ENCODE results near the gene LMTK3. TPM values are rescaled to one million over a fixed set of nuclear protein-coding genes. Genes with fewer than 3 reads are reported as not detected.
"Not testable (repeated sequence)": the region's sequence is repeated elsewhere in the genome, so short reads cannot be mapped to it uniquely, and the experiment has no call there.

The LMTK3 gene
- total RNA-seq, 4 donors from 2014 or later = 0.17 to 0.57 (median 0.37) TPM

DNA sequence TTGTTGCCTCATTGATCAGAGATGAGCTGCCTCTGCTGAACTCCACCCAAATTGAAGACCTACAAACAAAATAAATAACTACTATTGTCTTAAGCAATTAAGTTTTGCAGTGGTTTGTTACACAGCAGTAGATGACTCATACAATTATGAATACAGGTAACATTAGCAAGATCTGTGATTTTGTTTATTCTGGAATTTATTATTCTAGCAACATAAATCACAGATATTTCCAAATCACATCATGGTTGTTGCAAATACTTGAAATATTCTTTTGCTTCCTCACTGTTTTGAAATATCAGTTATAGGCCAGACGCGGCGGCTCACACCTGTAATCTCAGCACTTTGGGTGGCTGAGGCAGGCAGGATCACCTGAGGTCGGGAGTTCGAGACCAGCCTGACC, 13.1 kb upstream of the LMTK3 start:
- TF ChIP-seq, protein P1, sequence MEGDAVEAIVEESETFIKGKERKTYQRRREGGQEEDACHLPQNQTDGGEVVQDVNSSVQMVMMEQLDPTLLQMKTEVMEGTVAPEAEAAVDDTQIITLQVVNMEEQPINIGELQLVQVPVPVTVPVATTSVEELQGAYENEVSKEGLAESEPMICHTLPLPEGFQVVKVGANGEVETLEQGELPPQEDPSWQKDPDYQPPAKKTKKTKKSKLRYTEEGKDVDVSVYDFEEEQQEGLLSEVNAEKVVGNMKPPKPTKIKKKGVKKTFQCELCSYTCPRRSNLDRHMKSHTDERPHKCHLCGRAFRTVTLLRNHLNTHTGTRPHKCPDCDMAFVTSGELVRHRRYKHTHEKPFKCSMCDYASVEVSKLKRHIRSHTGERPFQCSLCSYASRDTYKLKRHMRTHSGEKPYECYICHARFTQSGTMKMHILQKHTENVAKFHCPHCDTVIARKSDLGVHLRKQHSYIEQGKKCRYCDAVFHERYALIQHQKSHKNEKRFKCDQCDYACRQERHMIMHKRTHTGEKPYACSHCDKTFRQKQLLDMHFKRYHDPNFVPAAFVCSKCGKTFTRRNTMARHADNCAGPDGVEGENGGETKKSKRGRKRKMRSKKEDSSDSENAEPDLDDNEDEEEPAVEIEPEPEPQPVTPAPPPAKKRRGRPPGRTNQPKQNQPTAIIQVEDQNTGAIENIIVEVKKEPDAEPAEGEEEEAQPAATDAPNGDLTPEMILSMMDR (IDR thresholded peaks at IDR 0.05) = no peak
- TF ChIP-seq POLR2A (IDR thresholded peaks at IDR 0.05; ENCODE audit: low read depth) (no peak), EP300 (IDR thresholded peaks at IDR 0.05) (no peak), POLR2AphosphoS5 (IDR thresholded peaks at IDR 0.05) (no peak)
- no peak for DNase-seq (ENCODE audit: extremely low spot score)
- H3K9me3 ChIP-seq = peaks cover 0 to 48% (median 42%) of the 10 kb centered on the region in 4 donors
- no peak overlapping the region for H3K27ac ChIP-seq (replicated peaks in 1 of 4)
- H3K36me3 ChIP-seq = no peaks in the 10 kb centered on the region
- intact Hi-C loops (cut with DNase I) = no loop called here
- 90% methylated on average over 5 of the region's 5 CpGs for WGBS
- H3K27me3 ChIP-seq = peaks cover 0 to 4% (median 0%) of the 10 kb centered on the region in 4 donors
- no peak overlapping the region for H3K4me3 ChIP-seq
- no peaks in the 10 kb centered on the region for H3K4me1 ChIP-seq

DNA sequence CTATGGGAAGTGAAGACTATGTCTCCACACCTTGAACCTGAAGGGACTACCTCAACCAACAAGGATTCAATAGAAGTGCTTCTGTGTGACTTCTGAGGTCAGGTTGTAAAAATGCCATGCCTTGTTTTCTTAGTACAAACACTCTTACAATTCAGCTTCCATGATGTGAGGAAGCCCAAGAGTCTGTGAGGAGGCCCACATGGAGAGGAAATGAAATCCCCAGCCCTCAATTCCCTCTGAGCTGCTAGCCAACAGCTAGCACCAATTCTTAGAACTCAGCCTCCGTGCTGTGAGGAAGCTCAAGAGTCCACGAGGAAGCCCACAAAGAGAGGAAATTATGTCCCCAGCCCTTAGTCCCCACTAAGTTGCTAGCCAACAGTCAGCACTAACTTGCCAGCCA, 12.6 kb upstream of the LMTK3 start:
- H3K4me3 ChIP-seq = no peak overlapping the region
- no peaks in the 10 kb centered on the region for H3K4me1 ChIP-seq
- H3K36me3 ChIP-seq = no peaks in the 10 kb centered on the region
- H3K27ac ChIP-seq (replicated peaks in 1 of 4) = no peak overlapping the region
- intact Hi-C loops (cut with DNase I) = no loop called here
- peaks cover 0 to 43% (median 39%) of the 10 kb centered on the region in 4 donors for H3K9me3 ChIP-seq
- no peaks in the 10 kb centered on the region for H3K27me3 ChIP-seq
- TF ChIP-seq EP300 (IDR thresholded peaks at IDR 0.05) (no peak), POLR2A (IDR thresholded peaks at IDR 0.05; ENCODE audit: low read depth) (no peak), POLR2AphosphoS5 (IDR thresholded peaks at IDR 0.05) (no peak)
- TF ChIP-seq, protein P1 (IDR thresholded peaks at IDR 0.05) = no peak
- DNase-seq (ENCODE audit: extremely low spot score) = no peak
- 82% methylated on average over 2 of the region's 2 CpGs for WGBS

DNA sequence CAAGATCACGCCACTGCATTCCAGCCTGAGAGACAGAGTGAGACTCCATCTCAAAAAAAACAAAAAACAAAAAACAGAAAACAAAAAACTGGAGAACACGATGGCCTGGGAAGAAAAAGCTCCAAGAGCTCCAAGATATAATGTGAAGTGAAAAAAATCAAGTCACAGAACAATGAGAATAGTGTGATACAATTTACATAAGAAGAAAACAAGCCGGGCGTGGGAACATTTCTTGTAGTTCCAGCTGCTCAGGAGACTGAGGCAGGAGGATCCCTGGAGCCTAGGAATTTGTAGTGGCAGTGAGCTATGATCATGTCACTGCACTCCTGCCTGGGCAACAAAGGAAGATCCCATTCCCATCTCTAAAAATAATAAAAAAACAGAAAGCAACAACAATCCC, 8.5 kb upstream of the LMTK3 start:
- 81% methylated on average over 4 of the region's 4 CpGs for WGBS
- Histone ChIP-seq H3K36me3 (no peaks in the 10 kb centered on the region), H3K4me1 (no peaks in the 10 kb centered on the region), H3K27me3 (no peaks in the 10 kb centered on the region), H3K9me3 (peaks cover 0 to 10% (median 8%) of the 10 kb centered on the region in 4 donors), H3K27ac (replicated peaks in 1 of 4) (no peak overlapping the region), H3K4me3 (no peak overlapping the region)
- DNase-seq (ENCODE audit: extremely low spot score) = no peak
- TF ChIP-seq EP300 (IDR thresholded peaks at IDR 0.05) = no peak
- no peak for TF ChIP-seq POLR2AphosphoS5 (IDR thresholded peaks at IDR 0.05)
- TF ChIP-seq POLR2A (IDR thresholded peaks at IDR 0.05; ENCODE audit: low read depth) = no peak
- TF ChIP-seq, protein P1 (IDR thresholded peaks at IDR 0.05) = no peak
- intact Hi-C loops (cut with DNase I) = no loop called here

DNA sequence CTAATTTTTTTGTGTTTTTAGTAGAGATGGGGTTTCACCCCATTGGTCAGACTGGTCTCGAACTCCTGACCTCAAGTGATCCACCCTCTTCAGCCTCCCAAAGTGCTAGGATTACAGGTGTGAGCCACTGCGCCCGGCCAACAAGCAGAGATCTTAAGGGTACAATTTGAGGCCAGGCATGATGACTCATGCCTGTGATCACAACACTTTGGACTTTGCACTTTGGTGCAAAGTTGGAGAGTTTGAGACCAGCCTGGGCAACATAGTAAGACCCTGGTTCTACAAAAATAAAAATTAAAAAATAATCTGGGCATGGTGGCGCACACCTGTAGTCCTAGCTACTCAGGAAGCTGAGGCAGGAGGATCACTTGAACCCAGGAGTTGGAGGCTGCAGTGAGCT, 7.8 kb upstream of the LMTK3 start:
- intact Hi-C loops (cut with DNase I); H3K9me3 ChIP-seq; H3K27ac ChIP-seq (replicated peaks in 1 of 4); H3K27me3 ChIP-seq; H3K4me1 ChIP-seq; DNase-seq (ENCODE audit: extremely low spot score); H3K4me3 ChIP-seq; H3K36me3 ChIP-seq: not testable (repeated sequence)
- 88% methylated on average over 1 of the region's 4 CpGs for WGBS

DNA sequence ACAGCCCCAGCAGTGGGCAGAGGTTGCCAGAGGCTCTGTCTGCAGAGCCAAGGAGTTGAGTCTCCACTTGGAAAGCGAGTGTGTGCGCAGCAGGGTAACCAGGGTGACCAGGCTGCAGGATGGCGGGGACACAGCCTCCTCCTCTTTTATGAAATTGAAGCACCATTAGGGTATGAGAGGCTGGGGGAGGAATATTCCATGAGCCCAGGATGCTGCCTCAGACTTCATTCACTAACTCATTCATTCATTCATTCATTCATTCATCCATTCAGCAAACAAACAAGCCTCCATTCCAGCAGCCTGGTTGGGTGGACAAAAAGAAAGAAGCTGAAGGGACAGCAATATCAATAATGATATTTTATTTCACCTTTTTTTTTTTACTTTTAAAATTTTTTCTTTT, 6.6 kb upstream of the LMTK3 start:
- H3K4me3 ChIP-seq = no peak overlapping the region
- TF ChIP-seq EP300 (IDR thresholded peaks at IDR 0.05) (no peak), POLR2AphosphoS5 (IDR thresholded peaks at IDR 0.05) (no peak)
- TF ChIP-seq, protein P1 (IDR thresholded peaks at IDR 0.05) = no peak
- H3K27ac ChIP-seq (replicated peaks in 1 of 4) = no peak overlapping the region
- peaks cover 5 to 10% (median 8%) of the 10 kb centered on the region in 4 donors for H3K4me1 ChIP-seq
- H3K36me3 ChIP-seq = no peaks in the 10 kb centered on the region
- H3K9me3 ChIP-seq = no peaks in the 10 kb centered on the region
- no peak for DNase-seq (ENCODE audit: extremely low spot score)
- WGBS = 72% methylated on average over 3 of the region's 3 CpGs
- H3K27me3 ChIP-seq = peaks cover 0 to 8% (median 6%) of the 10 kb centered on the region in 4 donors
- intact Hi-C loops (cut with DNase I) = no loop called here
